HG03196 (cell line): Measurements from ENCODE around the gene CFAP97D1.

Experiments used
- ATAC-seq: cut with Tn5 transposase; IDR thresholded peaks from one replicate; pipeline ENCODE4 v1.9.1; 2021; ENCODE audit not compliant: unreplicated experiment

Gene CFAP97D1

GRCh38 chr17:43823350-43824084 lies 43.3 kb downstream of the CFAP97D1 start:
- ATAC-seq = no peak

DNA sequence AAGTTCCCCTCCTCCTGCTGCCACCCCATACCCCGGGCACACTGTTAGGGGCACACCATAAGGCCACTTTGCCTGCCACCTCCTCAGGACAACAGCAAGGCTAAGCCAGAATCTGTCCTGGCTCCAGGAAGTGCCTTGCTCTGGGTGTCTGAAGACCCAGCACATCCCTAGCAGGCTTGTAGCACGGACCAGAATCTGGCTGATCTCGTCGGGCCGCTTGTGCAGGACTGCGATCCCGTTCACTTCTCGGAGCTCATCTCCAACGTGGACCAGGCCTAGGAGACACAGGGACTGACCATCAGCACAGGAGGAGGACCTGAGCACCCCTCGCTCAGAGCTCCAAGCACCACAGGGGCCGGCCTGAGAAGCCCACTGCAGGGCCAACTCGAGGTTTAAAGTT lies 45.3 kb downstream of the CFAP97D1 start:
- no peak for ATAC-seq

- no peak for ATAC-seq
Observed at GRCh38 chr17:43826206-43826605, 46.0 kb downstream of the CFAP97D1 start.

- no peak for ATAC-seq
Observed at GRCh38 chr17:43827596-43827995, 47.4 kb downstream of the CFAP97D1 start.

DNA sequence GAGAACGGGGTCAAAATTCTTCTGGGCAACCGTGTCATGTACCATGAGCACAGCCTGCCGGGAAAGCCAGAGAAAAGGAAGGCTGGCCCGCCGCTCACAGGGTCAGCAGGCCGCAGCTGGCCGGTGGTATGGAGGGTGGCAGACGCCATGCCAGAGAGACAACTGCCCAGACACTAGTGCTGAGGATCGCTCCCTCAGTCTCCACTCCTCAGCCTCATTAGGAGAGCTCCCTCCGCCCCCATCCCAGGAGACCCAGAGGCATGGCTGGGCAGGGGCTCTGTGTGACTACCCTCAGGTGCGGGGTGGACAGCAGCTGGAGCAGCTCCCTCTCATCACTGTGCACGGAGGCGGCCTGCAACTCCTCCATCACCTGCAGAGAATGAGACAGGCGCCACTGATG lies 49.5 kb downstream of the CFAP97D1 start:
- ATAC-seq = no peak

GRCh38 chr17:43830510-43831140 lies 50.4 kb downstream of the CFAP97D1 start:
- ATAC-seq = no peak

- ATAC-seq = no peak
Observed at GRCh38 chr17:43831633-43832032, 51.4 kb downstream of the CFAP97D1 start.

- ATAC-seq = no peak
Observed at GRCh38 chr17:43832168-43832975, 52.1 kb downstream of the CFAP97D1 start.

DNA sequence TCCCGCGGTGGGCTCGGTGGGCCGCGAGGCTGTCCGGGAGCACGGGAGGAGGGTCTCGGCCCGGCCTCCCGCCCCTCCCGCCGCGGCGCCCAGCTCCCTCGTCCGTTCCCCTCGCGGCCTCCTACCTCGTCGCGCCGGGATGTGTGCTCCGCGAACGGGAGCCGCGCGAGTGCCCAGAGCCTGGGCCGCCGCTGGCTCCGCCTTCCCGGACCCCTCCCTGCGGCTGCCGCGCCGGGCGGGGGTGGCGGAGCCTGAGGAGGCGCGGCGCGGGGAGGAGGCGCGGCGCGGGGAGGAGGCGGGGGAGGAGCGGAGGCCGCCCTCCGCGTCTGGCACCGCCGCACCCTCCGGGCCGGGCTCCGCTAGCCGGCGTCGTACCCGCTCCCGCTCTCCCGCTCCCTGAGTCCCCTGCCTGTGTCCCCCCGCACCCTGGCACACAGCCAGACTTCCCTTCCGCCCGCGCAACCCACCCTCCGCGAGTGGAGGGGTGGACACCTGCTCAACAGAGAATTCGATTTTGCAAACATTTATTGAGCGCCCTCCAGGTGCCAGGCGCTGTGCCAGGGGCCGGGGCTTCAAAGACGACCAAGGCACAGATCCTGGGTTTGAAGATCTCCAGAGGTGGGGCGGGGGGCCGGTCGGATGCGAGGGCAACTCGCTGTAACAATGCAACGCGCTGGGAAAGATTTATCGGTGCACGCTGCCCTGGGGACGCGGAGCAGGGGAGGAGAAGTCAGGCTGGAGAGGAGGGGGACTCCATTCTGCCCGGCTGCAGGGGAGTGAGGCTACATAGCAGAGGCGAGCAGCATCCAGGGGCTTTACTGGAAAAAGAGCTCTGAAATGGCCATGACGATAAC lies 53.0 kb downstream of the CFAP97D1 start, which contains the start of gene MPP3:
Gene MPP3 (minus strand): TSS at position 171 of the 854 bp plus-strand sequence. CDS start 1,240 bp downstream, outside the sequence.
- no peak for ATAC-seq

DNA sequence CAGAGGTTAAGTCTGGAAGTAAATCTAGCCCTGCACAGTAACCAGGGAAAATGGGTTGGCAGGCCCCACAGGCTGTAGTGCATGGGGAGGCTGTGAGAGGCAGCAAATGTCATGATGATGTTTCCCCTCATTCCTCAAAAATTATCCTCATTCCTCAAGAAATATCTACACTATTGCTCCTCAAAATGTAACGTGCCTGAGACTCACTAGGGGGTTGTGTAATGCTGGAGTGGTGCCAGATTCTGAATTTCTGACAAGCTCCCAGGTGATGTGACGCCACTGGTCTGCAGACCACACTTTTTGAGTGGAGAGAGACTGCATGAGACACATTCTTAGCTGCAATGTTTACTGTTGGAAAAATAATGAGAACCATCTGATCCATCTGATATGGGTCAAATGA lies 53.9 kb downstream of the CFAP97D1 start:
- ATAC-seq = no peak
